ENCODE results near the gene LMBRD1. TPM values are rescaled to one million over a fixed set of nuclear protein-coding genes. Genes with fewer than 3 reads are reported as not detected.
"Not testable (repeated sequence)": the region's sequence is repeated elsewhere in the genome, so short reads cannot be mapped to it uniquely, and the experiment has no call there.

LMBRD1 gene
- total RNA-seq, 1 donor from 2014 or later, result 28.7 TPM

GRCh38 chr6:69673298-69673697 lies 123.5 kb downstream of the LMBRD1 start:
- no peaks in the 10 kb centered on the region for H3K4me1 Mint-ChIP-seq (ENCODE audit: low read depth)
- no peak for DNase-seq (ENCODE audit: low spot score)
- no peak for TF ChIP-seq CTCF (IDR thresholded peaks at IDR 0.05)

GRCh38 chr6:69668916-69669315 lies 127.9 kb downstream of the LMBRD1 start:
- no peaks in the 10 kb centered on the region for H3K27me3 Mint-ChIP-seq (ENCODE audit: low read depth)
- TF ChIP-seq CTCF (IDR thresholded peaks at IDR 0.05), result no peak
- no peak overlapping the region for H3K4me3 Mint-ChIP-seq (ENCODE audit: unreplicated experiment)
- no peak for DNase-seq (ENCODE audit: low spot score)
- H3K9me3 Mint-ChIP-seq (ENCODE audit: low read depth), result no peaks in the 10 kb centered on the region
- peaks cover 13% of the 10 kb centered on the region for H3K4me1 Mint-ChIP-seq (ENCODE audit: low read depth)
- H3K27ac Mint-ChIP-seq (ENCODE audit: unreplicated experiment), result no peak overlapping the region
- H3K36me3 Mint-ChIP-seq (ENCODE audit: low read depth), result peaks cover 17% of the 10 kb centered on the region

More at GRCh38 chr6:69673298-69673697, 123.5 kb downstream of the LMBRD1 start:
- no peak overlapping the region for H3K4me3 Mint-ChIP-seq (ENCODE audit: unreplicated experiment)
- no peaks in the 10 kb centered on the region for H3K27me3 Mint-ChIP-seq (ENCODE audit: low read depth)
- peaks cover 29% of the 10 kb centered on the region for H3K36me3 Mint-ChIP-seq (ENCODE audit: low read depth)
- H3K27ac Mint-ChIP-seq (ENCODE audit: unreplicated experiment), result no peak overlapping the region
- no peaks in the 10 kb centered on the region for H3K9me3 Mint-ChIP-seq (ENCODE audit: low read depth)

- H3K27me3 Mint-ChIP-seq (ENCODE audit: low read depth); H3K36me3 Mint-ChIP-seq (ENCODE audit: low read depth); H3K9me3 Mint-ChIP-seq (ENCODE audit: low read depth); H3K27ac Mint-ChIP-seq (ENCODE audit: unreplicated experiment); DNase-seq (ENCODE audit: low spot score); H3K4me3 Mint-ChIP-seq (ENCODE audit: unreplicated experiment): not testable (repeated sequence)
- H3K4me1 Mint-ChIP-seq (ENCODE audit: low read depth), result peaks cover 13% of the 10 kb centered on the region
These were observed 130.0 kb downstream of the LMBRD1 start for GRCh38 chr6:69666779-69667178.

GRCh38 chr6:69665437-69665836 lies 131.4 kb downstream of the LMBRD1 start:
- Mint-ChIP-seq H3K36me3 (ENCODE audit: low read depth) (peaks cover 4% of the 10 kb centered on the region), H3K4me3 (ENCODE audit: unreplicated experiment) (no peak overlapping the region), H3K27ac (ENCODE audit: unreplicated experiment) (no peak overlapping the region), H3K9me3 (ENCODE audit: low read depth) (no peaks in the 10 kb centered on the region), H3K4me1 (ENCODE audit: low read depth) (peaks cover 13% of the 10 kb centered on the region), H3K27me3 (ENCODE audit: low read depth) (peaks cover 5% of the 10 kb centered on the region)
- no peak for TF ChIP-seq CTCF (IDR thresholded peaks at IDR 0.05)
- DNase-seq (ENCODE audit: low spot score), result no peak

- H3K36me3 Mint-ChIP-seq (ENCODE audit: low read depth), result peaks cover 3% of the 10 kb centered on the region
- peaks cover 7% of the 10 kb centered on the region for H3K9me3 Mint-ChIP-seq (ENCODE audit: low read depth)
- peaks cover 13% of the 10 kb centered on the region for H3K4me1 Mint-ChIP-seq (ENCODE audit: low read depth)
These were observed 132.3 kb downstream of the LMBRD1 start for GRCh38 chr6:69664551-69664950.

More at GRCh38 chr6:69664551-69664950, 132.3 kb downstream of the LMBRD1 start:
- no peak overlapping the region for H3K27ac Mint-ChIP-seq (ENCODE audit: unreplicated experiment)
- TF ChIP-seq CTCF (IDR thresholded peaks at IDR 0.05), result no peak
- peaks cover 8% of the 10 kb centered on the region for H3K27me3 Mint-ChIP-seq (ENCODE audit: low read depth)
- no peak for DNase-seq (ENCODE audit: low spot score)
- H3K4me3 Mint-ChIP-seq (ENCODE audit: unreplicated experiment), result no peak overlapping the region

All from chondrocyte (in vitro differentiated cells).